ENCODE data around the gene NME7.
"Not testable (repeated sequence)": the region's sequence is repeated elsewhere in the genome, so short reads cannot be mapped to it uniquely, and the experiment has no call there.

The NME7 gene

GRCh38 chr1:169367686-169368405, at the start of gene NME7, which contains the start of gene BLZF1:
Gene NME7 (minus strand): TSS chr1:169367797. CDS start chr1:169367710, 87 bp downstream.
Gene BLZF1 (plus strand): TSS chr1:169368195. CDS start chr1:169369523, 1,328 bp downstream.
- DNase-seq = peak; percentile 58 to 98 (median 93)

- DNase-seq = no peak
Measured at GRCh38 chr1:169414952-169415351, 47.4 kb upstream of the NME7 start.

GRCh38 chr1:169408340-169408739, 40.7 kb upstream of the NME7 start:
- DNase-seq = not testable (repeated sequence)

- not testable (repeated sequence) for DNase-seq
Measured at GRCh38 chr1:169402578-169402977, 35.0 kb upstream of the NME7 start.

- no peak for DNase-seq
Measured at GRCh38 chr1:169395955-169396354, 28.4 kb upstream of the NME7 start.

- no peak for DNase-seq
Measured at GRCh38 chr1:169392406-169392805, 24.8 kb upstream of the NME7 start.

- no peak for DNase-seq
Measured at GRCh38 chr1:169390303-169390702, 22.7 kb upstream of the NME7 start.

- DNase-seq = no peak
Measured at GRCh38 chr1:169387399-169387798, 19.8 kb upstream of the NME7 start.

- no peak for DNase-seq
Measured at GRCh38 chr1:169383449-169383848, 15.9 kb upstream of the NME7 start.

GRCh38 chr1:169381162-169381561, 13.6 kb upstream of the NME7 start:
- DNase-seq = no peak

GRCh38 chr1:169371404-169371803, 3.8 kb upstream of the NME7 start:
- DNase-seq = no peak

GRCh38 chr1:169368406-169368769, 791 bp upstream of the NME7 start:
- DNase-seq = peak in 6 of 56 donors; percentile 1 to 40 (median 20)

GRCh38 chr1:169367096-169367685, 406 bp downstream of the NME7 start:
- peak in 1 of 56 donors; percentile 0 for DNase-seq

GRCh38 chr1:169364948-169365347, 2.6 kb downstream of the NME7 start:
- no peak for DNase-seq

GRCh38 chr1:169363046-169363730, 4.4 kb downstream of the NME7 start:
- DNase-seq = no peak

- DNase-seq = peak in 1 of 56 donors; percentile 1
Measured at GRCh38 chr1:169361281-169361680, 6.3 kb downstream of the NME7 start.

GRCh38 chr1:169360415-169360814, 7.2 kb downstream of the NME7 start:
- DNase-seq = no peak

- DNase-seq = peak in 6 of 56 donors; percentile 1 to 34 (median 2)
Measured at GRCh38 chr1:169348383-169349036, 19.1 kb downstream of the NME7 start.

GRCh38 chr1:169347688-169348382, 19.8 kb downstream of the NME7 start:
- DNase-seq = no peak

- no peak for DNase-seq
Measured at GRCh38 chr1:169346036-169346589, 21.5 kb downstream of the NME7 start.

GRCh38 chr1:169345511-169345910, 22.1 kb downstream of the NME7 start:
- no peak for DNase-seq

Data from nucleus accumbens (tissue), 56 donors.